Activated CD4-positive, alpha-beta memory T cell treated with anti-CD3 and anti-CD28 coated beads for 36 hours (primary cell): ENCODE data around the gene MLLT11. TPM values are rescaled to one million over a fixed set of nuclear protein-coding genes. Genes with fewer than 3 reads are reported as not detected.
A peak's percentile ranks its signal among the peaks of the same experiment; 100 is the strongest.

Experiments used
- CTCF ChIA-PET: fragments of 350-600 bp; sonication (Branson Sonifier 250); formaldehyde crosslinking; loops from one replicate; lab custom pipeline; 2021; ENCODE audit warnings: antibody characterized with exemption, inconsistent platforms; lab: Charles Lee
- POLR2A ChIA-PET: fragments of 350-600 bp; sonication (Branson Sonifier 250); formaldehyde crosslinking; loops from one replicate; lab custom pipeline; 2021; ENCODE audit warnings: antibody characterized with exemption; lab: Charles Lee
- DNase-seq: peaks from one replicate; pipeline ENCODE4 v3.0.0-alpha.2; 2020
- H3K27ac Mint-ChIP-seq: one replicate; pipeline ENCODE4 v1.8.0; 2021; ENCODE audit warnings: mixed read lengths
- H3K27me3 Mint-ChIP-seq: one replicate; pipeline ENCODE4 v1.8.0; 2021; ENCODE audit warnings: mixed read lengths
- H3K36me3 Mint-ChIP-seq: one replicate; pipeline ENCODE4 v1.8.0; 2021; ENCODE audit warnings: mixed read lengths
- H3K4me1 Mint-ChIP-seq: one replicate; pipeline ENCODE4 v1.8.0; 2021; ENCODE audit warnings: low read depth, mixed read lengths
- H3K4me3 Mint-ChIP-seq: one replicate; pipeline ENCODE4 v1.8.0; 2021; ENCODE audit warnings: mild to moderate bottlenecking, mixed read lengths
- H3K9me3 Mint-ChIP-seq: one replicate; pipeline ENCODE4 v1.8.0; 2021; ENCODE audit warnings: mixed read lengths
- intact Hi-C: fragments of 100-400 bp; cut with micrococcal nuclease; formaldehyde crosslinking; loops from one replicate; pipeline ENCODE4 v1.15.1; 2023
- total RNA-seq, 2 experiments: library from RNA; stranded (reverse); gene quantifications; one replicate each; pipeline ENCODE4 v1.2.3, GENCODE V29; 2021

Gene MLLT11
- total RNA-seq, 2 experiments from 2014 or later, result 1.9 to 2.4 TPM

- ChIA-PET POLR2A (interaction anchor here (1.6 to 3.9 kb wide), 2 partner anchors 8 to 12 kb away, joined by 4 to 28 read pairs; partner anchors contain the start of gene C1orf56), CTCF (interaction anchor here (0.9 to 5.0 kb wide), 4 partner anchors 8 to 31 kb away, joined by 3 to 56 read pairs (median 22); partner anchors contain the start of genes C1orf56 and GABPB2)
- Mint-ChIP-seq H3K4me1 (peaks cover 55% of the 10 kb centered on the region), H3K27me3 (no peaks in the 10 kb centered on the region), H3K36me3 (peaks cover 71% of the 10 kb centered on the region), H3K9me3 (no peaks in the 10 kb centered on the region), H3K4me3 (peak overlapping the region; percentile 98), H3K27ac (peak overlapping the region; percentile 99)
- intact Hi-C loops, result loop anchor here (2.0 to 10.0 kb wide), 4 partner anchors 34 to 691 kb away; partner anchors contain the start of gene RPRD2
- no peak for DNase-seq
Measured at GRCh38 chr1:151056149-151056548, 4.0 kb upstream of the MLLT11 start.

DNA sequence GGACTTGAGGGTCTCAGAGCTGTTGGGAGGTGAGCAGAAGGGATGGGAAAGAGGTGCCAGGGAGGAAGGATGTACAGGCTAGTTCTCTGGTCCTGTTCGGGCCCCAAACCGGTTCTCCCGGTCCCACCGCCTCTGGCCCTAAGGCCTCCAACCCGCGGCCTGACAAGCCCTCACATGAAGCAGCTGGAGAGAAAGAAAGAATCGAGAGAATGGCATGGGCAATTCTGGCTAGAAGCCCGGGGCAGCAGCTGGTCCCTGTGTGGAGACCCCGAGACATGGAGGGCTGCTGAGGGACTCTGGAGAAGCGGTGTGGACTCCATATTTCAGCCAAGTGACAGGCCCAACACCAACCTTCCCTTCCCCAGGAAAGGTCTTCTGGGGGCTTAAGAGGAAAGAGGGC, 1.5 kb upstream of the MLLT11 start:
- intact Hi-C loops, result loop anchor here (1.0 to 10.0 kb wide), 5 partner anchors 12 to 694 kb away; partner anchors contain the start of genes GABPB2, PIP5K1A, RPRD2 and TNFAIP8L2
- Mint-ChIP-seq H3K27ac (peak overlapping the region; percentile 99), H3K36me3 (peaks cover 52% of the 10 kb centered on the region), H3K4me1 (peaks cover 59% of the 10 kb centered on the region), H3K9me3 (no peaks in the 10 kb centered on the region), H3K27me3 (no peaks in the 10 kb centered on the region), H3K4me3 (peak overlapping the region; percentile 98)
- ChIA-PET CTCF (interaction anchor here (0.6 to 5.0 kb wide), 11 partner anchors 8 to 98 kb away, joined by 3 to 56 read pairs (median 5); partner anchors contain the start of genes C1orf56, GABPB2 and TNFAIP8L2), POLR2A (interaction anchor here (0.7 to 3.9 kb wide), 8 partner anchors 9 to 240 kb away, joined by 3 to 28 read pairs (median 9); partner anchors contain the start of genes C1orf56, GABPB2, MINDY1 and TNFAIP8L2)
- no peak for DNase-seq

GRCh38 chr1:151059109-151060006, 839 bp upstream of the MLLT11 start, which contains the start of gene CDC42SE1:
CDC42SE1 (minus strand) TSS chr1:151059622; CDS start chr1:151055730, 3,892 bp downstream.
- H3K4me3 Mint-ChIP-seq, result peak within 1 kb of the TSS; percentile 98
- DNase-seq, result peak; percentile 89
- ChIA-PET POLR2A (interaction anchor here (1.0 to 3.9 kb wide), 8 partner anchors 9 to 97 kb away, joined by 3 to 28 read pairs (median 6); partner anchors contain the start of genes C1orf56, GABPB2, MINDY1 and TNFAIP8L2), CTCF (interaction anchor here (0.6 to 5.0 kb wide), 10 partner anchors 8 to 98 kb away, joined by 3 to 56 read pairs (median 4); partner anchors contain the start of genes C1orf56, GABPB2 and TNFAIP8L2)
- peaks cover 48% of the 10 kb centered on the region for H3K36me3 Mint-ChIP-seq
- H3K27ac Mint-ChIP-seq, result peak within 1 kb of the TSS; percentile 99
- H3K9me3 Mint-ChIP-seq, result no peaks in the 10 kb centered on the region
- peaks cover 55% of the 10 kb centered on the region for H3K4me1 Mint-ChIP-seq
- intact Hi-C loops, result loop anchor here (1.0 to 10.0 kb wide), 5 partner anchors 11 to 695 kb away; partner anchors contain the start of genes GABPB2, PIP5K1A, RPRD2 and TNFAIP8L2
- H3K27me3 Mint-ChIP-seq, result no peaks in the 10 kb centered on the region

GRCh38 chr1:151060657-151061421, 642 bp downstream of the MLLT11 start:
- no peaks in the 10 kb centered on the region for H3K27me3 Mint-ChIP-seq

DNA sequence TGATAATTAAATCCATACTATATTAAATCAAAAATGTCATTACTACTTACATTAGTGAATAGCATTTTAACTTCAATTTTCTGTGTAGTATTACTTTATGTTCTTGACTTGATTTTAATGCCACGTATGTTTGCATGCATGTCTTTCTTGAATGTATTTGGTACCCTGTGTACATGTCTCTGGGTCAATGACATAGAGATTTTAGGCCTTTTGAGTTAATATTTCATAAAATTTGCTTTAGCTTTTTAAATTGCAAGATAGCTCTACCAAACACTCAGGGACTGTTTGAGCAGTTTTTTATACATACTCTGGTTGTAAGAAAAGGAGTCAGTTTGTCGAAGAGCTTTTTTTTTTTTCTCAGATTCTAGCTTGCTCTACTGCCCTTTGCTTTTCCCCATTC, 1.5 kb downstream of the MLLT11 start:
- Mint-ChIP-seq H3K36me3 (peaks cover 27% of the 10 kb centered on the region), H3K27me3 (no peaks in the 10 kb centered on the region), H3K4me3 (no peak overlapping the region), H3K9me3 (no peaks in the 10 kb centered on the region), H3K4me1 (peaks cover 34% of the 10 kb centered on the region), H3K27ac (no peak overlapping the region)
- intact Hi-C loops, result no loop called here
- ChIA-PET POLR2A (no interaction called here), CTCF (interaction anchor here (1.0 to 2.8 kb wide), 4 partner anchors 14 to 95 kb away, joined by 5 to 10 read pairs (median 10); partner anchors contain the start of genes C1orf56 and TNFAIP8L2)
- DNase-seq, result no peak

More at GRCh38 chr1:151060657-151061421, 642 bp downstream of the MLLT11 start:
- DNase-seq, result no peak
- intact Hi-C loops, result no loop called here
- H3K27ac Mint-ChIP-seq, result peak overlapping the region; percentile 21
- peaks cover 33% of the 10 kb centered on the region for H3K36me3 Mint-ChIP-seq
- ChIA-PET POLR2A (interaction anchor here (0.6 to 3.0 kb wide), 4 partner anchors 10 to 54 kb away, joined by 3 to 23 read pairs (median 3); partner anchors contain the start of genes GABPB2 and MINDY1), CTCF (interaction anchor here (1.9 to 5.0 kb wide), 4 partner anchors 10 to 96 kb away, joined by 10 to 56 read pairs (median 12); partner anchors contain the start of genes GABPB2 and TNFAIP8L2)
- no peaks in the 10 kb centered on the region for H3K9me3 Mint-ChIP-seq
- H3K4me1 Mint-ChIP-seq, result peaks cover 43% of the 10 kb centered on the region
- peak overlapping the region; percentile 98 for H3K4me3 Mint-ChIP-seq

DNA sequence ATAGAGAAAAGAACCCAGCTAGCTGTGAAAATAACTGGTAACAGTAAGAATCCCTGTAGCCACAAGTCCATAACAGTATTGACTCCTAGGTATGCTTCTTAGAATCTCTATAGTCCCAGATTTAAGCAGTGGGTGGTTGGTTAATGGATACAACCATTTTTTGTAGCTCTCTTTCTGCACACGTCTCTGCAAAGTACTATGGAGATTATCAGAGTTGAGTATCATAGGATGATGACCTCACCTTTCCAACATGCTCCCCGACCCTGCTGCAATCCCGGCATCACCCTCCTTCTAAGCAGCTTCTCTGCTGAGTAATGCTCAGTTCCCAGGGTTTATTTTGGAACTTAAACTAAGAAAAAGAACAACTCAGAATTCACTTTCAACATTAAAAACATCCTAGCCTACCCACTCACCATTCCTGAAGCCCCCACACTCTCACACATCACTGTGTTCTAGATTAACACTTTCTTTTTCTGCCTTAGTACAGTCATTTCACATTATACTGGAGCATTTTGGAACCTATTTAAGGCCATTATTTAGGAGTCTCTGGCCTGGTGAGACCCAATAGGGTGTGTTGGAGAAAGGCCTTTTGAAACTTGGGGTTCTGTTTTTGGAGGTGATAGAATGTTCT, 2.7 kb downstream of the MLLT11 start:
- CTCF ChIA-PET, result interaction anchor here (2.8 kb wide), 1 partner anchor 37 kb away, joined by 9 read pairs; no protein-coding TSS in a partner anchor
- intact Hi-C loops, result no loop called here
- no peak overlapping the region for H3K4me3 Mint-ChIP-seq
- POLR2A ChIA-PET, result no interaction called here
- H3K9me3 Mint-ChIP-seq, result no peaks in the 10 kb centered on the region
- H3K27ac Mint-ChIP-seq, result no peak overlapping the region
- H3K27me3 Mint-ChIP-seq, result no peaks in the 10 kb centered on the region
- no peak for DNase-seq
- peaks cover 23% of the 10 kb centered on the region for H3K4me1 Mint-ChIP-seq
- peaks cover 15% of the 10 kb centered on the region for H3K36me3 Mint-ChIP-seq

- no peak overlapping the region for H3K27ac Mint-ChIP-seq
- no peak overlapping the region for H3K4me3 Mint-ChIP-seq
- no peak for DNase-seq
- intact Hi-C loops, result no loop called here
- CTCF ChIA-PET, result interaction anchor here (1.0 to 1.9 kb wide), 3 partner anchors 35 to 91 kb away, joined by 3 to 8 read pairs (median 4); partner anchors contain the start of gene TNFAIP8L2
- no peaks in the 10 kb centered on the region for H3K9me3 Mint-ChIP-seq
- H3K27me3 Mint-ChIP-seq, result no peaks in the 10 kb centered on the region
- POLR2A ChIA-PET, result no interaction called here
- H3K4me1 Mint-ChIP-seq, result peaks cover 31% of the 10 kb centered on the region
- H3K36me3 Mint-ChIP-seq, result peaks cover 3% of the 10 kb centered on the region
Measured at GRCh38 chr1:151065089-151065645, 5.0 kb downstream of the MLLT11 start.

DNA sequence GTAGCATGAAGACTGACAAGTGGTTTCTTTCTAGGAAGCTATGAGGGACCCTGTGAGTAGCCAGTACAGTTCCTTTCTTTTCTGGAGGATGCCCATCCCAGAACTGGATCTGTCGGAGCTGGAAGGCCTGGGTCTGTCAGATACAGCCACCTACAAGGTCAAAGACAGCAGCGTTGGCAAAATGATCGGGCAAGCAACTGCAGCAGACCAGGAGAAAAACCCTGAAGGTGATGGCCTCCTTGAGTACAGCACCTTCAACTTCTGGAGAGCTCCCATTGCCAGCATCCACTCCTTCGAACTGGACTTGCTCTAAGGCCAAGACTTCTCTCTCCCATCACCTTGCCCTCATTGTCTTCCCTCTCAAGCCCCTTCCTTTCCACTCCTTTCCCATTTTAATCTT, 7.0 kb downstream of the MLLT11 start:
- Mint-ChIP-seq H3K27me3 (no peaks in the 10 kb centered on the region), H3K4me1 (peaks cover 22% of the 10 kb centered on the region), H3K9me3 (no peaks in the 10 kb centered on the region), H3K36me3 (peaks cover 9% of the 10 kb centered on the region), H3K4me3 (no peak overlapping the region), H3K27ac (no peak overlapping the region)
- intact Hi-C loops, result no loop called here
- CTCF ChIA-PET, result interaction anchor here (0.9 to 2.0 kb wide), 3 partner anchors 8 to 89 kb away, joined by 3 to 10 read pairs (median 4); partner anchors contain the start of genes CDC42SE1 and TNFAIP8L2
- no peak for DNase-seq
- POLR2A ChIA-PET, result interaction anchor here (0.6 kb wide), 1 partner anchor 148 kb away, joined by 4 read pairs; no protein-coding TSS in a partner anchor

- ChIA-PET POLR2A (interaction anchor here (1.2 kb wide), 1 partner anchor 9 kb away, joined by 8 read pairs; the partner anchor contains the start of genes CDC42SE1 and MLLT11), CTCF (interaction anchor here (3.2 kb wide), 1 partner anchor 87 kb away, joined by 28 read pairs; the partner anchor contains the start of gene TNFAIP8L2)
- H3K4me3 Mint-ChIP-seq, result peak overlapping the region; percentile 94
- peaks cover 15% of the 10 kb centered on the region for H3K4me1 Mint-ChIP-seq
- H3K27ac Mint-ChIP-seq, result peak overlapping the region; percentile 100
- H3K27me3 Mint-ChIP-seq, result no peaks in the 10 kb centered on the region
- no peak for DNase-seq
- H3K9me3 Mint-ChIP-seq, result no peaks in the 10 kb centered on the region
- intact Hi-C loops, result no loop called here
- peaks cover 11% of the 10 kb centered on the region for H3K36me3 Mint-ChIP-seq
Measured at GRCh38 chr1:151069103-151069486, 8.9 kb downstream of the MLLT11 start.
